Esophagus (tissue), 2 donors: ENCODE data around the gene PBOV1. TPM values are rescaled to one million over a fixed set of nuclear protein-coding genes. Genes with fewer than 3 reads are reported as not detected.

ENCODE experiments used
- H3K27ac ChIP-seq, 2 donors: one replicate each; pipeline ENCODE4 v1.5.1; 2013; ENCODE audit warnings: low read depth in 2 of 2, mild to moderate bottlenecking in 2 of 2, inconsistent platforms in 1 of 2, low read length in 1 of 2, moderate library complexity in 1 of 2
- H3K27me3 ChIP-seq, 2 donors: one replicate each; pipeline ENCODE4 v1.6.1; 2013; ENCODE audit warnings: low read length in 2 of 2, control low read depth in 1 of 2, mild to moderate bottlenecking in 1 of 2; ENCODE audit not compliant: insufficient read depth in 2 of 2, control insufficient read depth in 1 of 2
- H3K36me3 ChIP-seq, 2 donors: one replicate each; pipeline ENCODE4 v1.6.1; 2013; ENCODE audit warnings: low read length in 1 of 2; ENCODE audit not compliant: control insufficient read depth in 2 of 2, insufficient read depth in 2 of 2
- H3K4me1 ChIP-seq, 2 donors: one replicate each; pipeline ENCODE4 v1.6.1; 2013; ENCODE audit warnings: low read length in 1 of 2; ENCODE audit not compliant: control insufficient read depth in 2 of 2, insufficient read depth in 2 of 2
- H3K4me3 ChIP-seq, 2 donors: one replicate each; pipeline ENCODE4 v1.5.1; 2013; ENCODE audit warnings: low read length in 2 of 2, mild to moderate bottlenecking in 2 of 2, low read depth in 1 of 2, moderate library complexity in 1 of 2
- H3K9me3 ChIP-seq, 2 donors: one replicate each; pipeline ENCODE4 v1.6.1; 2013; ENCODE audit warnings: mild to moderate bottlenecking in 2 of 2, low read depth in 1 of 2, low read length in 1 of 2, moderate library complexity in 1 of 2; ENCODE audit not compliant: control insufficient read depth in 2 of 2, insufficient read depth in 1 of 2
- WGBS, 2 donors: extraction: QIAGEN DNeasy Blood & Tissue Kit; methylation state at CpG; one replicate each; pipeline ENCODE4 v1.1.7; 2013; 5-methylcytosine and 5-hydroxymethylcytosine counted together
- polyA plus RNA-seq, 2 donors: library from polyadenylated mRNA; stranded (reverse); fragments of 200-250 nt; gene quantifications; one replicate each; pipeline ENCODE4 v1.2.3, GENCODE V29; 2013
- donor health status: healthy with polysubstance abuse.
- donor health status: Bipolar disorder and iron deficiency.

Gene PBOV1
- polyA plus RNA-seq, 2 donors: not detected

DNA sequence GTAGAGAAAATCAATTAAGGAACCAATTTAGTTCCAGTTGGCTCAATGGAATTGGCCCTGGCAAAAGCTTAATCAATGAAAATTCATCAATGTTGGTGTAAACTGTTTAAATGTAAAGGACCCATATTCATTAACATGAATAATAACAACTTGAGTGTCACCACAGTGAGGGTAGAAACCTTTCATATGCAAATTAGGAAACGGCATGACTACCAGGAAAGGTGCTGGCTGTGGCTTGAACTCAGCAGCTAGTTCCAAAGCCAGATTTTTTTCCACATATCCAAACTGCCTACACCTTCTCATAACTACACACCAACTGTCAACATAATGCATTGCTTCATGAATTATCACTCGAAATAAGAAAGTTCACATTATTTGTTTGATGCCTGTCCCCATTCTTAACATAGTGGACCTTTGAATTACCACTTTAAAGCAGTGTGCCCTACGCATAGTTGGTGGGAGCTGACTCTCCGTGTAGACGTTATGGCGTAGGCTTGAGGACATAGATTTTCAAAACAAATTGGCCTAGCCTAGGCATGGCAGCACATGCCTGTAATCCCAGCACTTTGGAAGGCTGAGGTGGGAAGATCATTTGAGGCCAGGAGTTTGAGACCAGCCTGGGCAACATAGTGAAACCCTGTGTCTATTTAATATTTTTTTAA lies 19.7 kb downstream of the PBOV1 start:
- H3K4me1 ChIP-seq: no peaks in the 10 kb centered on the region
- no peak overlapping the region for H3K27ac ChIP-seq
- H3K4me3 ChIP-seq: no peak overlapping the region
- H3K9me3 ChIP-seq: no peaks in the 10 kb centered on the region
- no peaks in the 10 kb centered on the region for H3K36me3 ChIP-seq
- H3K27me3 ChIP-seq: no peaks in the 10 kb centered on the region
- 65 to 67% methylated on average over 6 of the region's 6 CpGs for WGBS, 2 donors

- Histone ChIP-seq H3K27me3 (no peaks in the 10 kb centered on the region), H3K36me3 (no peaks in the 10 kb centered on the region), H3K4me1 (no peaks in the 10 kb centered on the region), H3K9me3 (no peaks in the 10 kb centered on the region), H3K4me3 (no peak overlapping the region), H3K27ac (no peak overlapping the region)
- 93 to 95% methylated on average over 7 of the region's 7 CpGs for WGBS, 2 donors
These were observed 20.7 kb downstream of the PBOV1 start for GRCh38 chr6:138197570-138197969.

GRCh38 chr6:138196122-138196738 lies 22.1 kb downstream of the PBOV1 start:
- Histone ChIP-seq H3K27me3 (no peaks in the 10 kb centered on the region), H3K4me3 (no peak overlapping the region), H3K27ac (no peak overlapping the region), H3K9me3 (no peaks in the 10 kb centered on the region), H3K4me1 (no peaks in the 10 kb centered on the region), H3K36me3 (no peaks in the 10 kb centered on the region)
- 62 to 70% methylated on average over 3 of the region's 3 CpGs for WGBS, 2 donors

DNA sequence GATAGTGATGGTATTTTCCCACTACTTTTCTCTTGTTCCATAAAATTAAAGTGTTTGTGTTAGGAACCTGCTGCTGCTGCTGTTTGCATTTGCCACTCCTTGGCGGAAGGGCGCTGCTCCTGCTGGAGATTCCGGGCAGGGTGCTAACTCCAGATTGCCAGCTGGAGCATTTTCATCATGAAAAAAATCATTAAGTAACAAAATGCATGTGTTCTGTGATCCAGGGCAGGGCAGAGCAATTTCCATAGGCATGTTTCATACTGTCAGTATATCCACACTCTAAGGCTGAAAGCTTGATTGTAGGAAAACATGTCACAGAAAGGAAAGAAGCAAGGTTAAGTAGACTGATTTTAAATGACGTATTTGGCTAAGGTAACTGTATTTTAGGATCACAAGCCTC lies 24.0 kb downstream of the PBOV1 start:
- WGBS, 2 donors: 34 to 35% methylated on average over 4 of the region's 4 CpGs
- Histone ChIP-seq H3K36me3 (no peaks in the 10 kb centered on the region), H3K4me1 (no peaks in the 10 kb centered on the region), H3K27ac (no peak overlapping the region), H3K4me3 (no peak overlapping the region), H3K27me3 (no peaks in the 10 kb centered on the region), H3K9me3 (no peaks in the 10 kb centered on the region)

- Histone ChIP-seq H3K36me3 (no peaks in the 10 kb centered on the region), H3K27ac (no peak overlapping the region), H3K4me3 (no peak overlapping the region), H3K4me1 (no peaks in the 10 kb centered on the region), H3K27me3 (no peaks in the 10 kb centered on the region), H3K9me3 (no peaks in the 10 kb centered on the region)
- 29 to 34% methylated on average over 5 of the region's 5 CpGs for WGBS, 2 donors
These were observed 29.9 kb downstream of the PBOV1 start for GRCh38 chr6:138188278-138188941.

- WGBS, 2 donors: 88 to 95% methylated on average over 4 of the region's 4 CpGs
- Histone ChIP-seq H3K4me1 (no peaks in the 10 kb centered on the region), H3K4me3 (no peak overlapping the region), H3K27me3 (no peaks in the 10 kb centered on the region), H3K27ac (no peak overlapping the region), H3K36me3 (no peaks in the 10 kb centered on the region), H3K9me3 (no peaks in the 10 kb centered on the region)
These were observed 31.1 kb downstream of the PBOV1 start for GRCh38 chr6:138187156-138187555.

GRCh38 chr6:138184230-138184629 lies 34.1 kb downstream of the PBOV1 start:
- no peaks in the 10 kb centered on the region for H3K27me3 ChIP-seq
- H3K9me3 ChIP-seq: no peaks in the 10 kb centered on the region
- H3K4me1 ChIP-seq: no peaks in the 10 kb centered on the region
- H3K27ac ChIP-seq: no peak overlapping the region
- 81 to 83% methylated on average over 3 of the region's 3 CpGs for WGBS, 2 donors
- no peak overlapping the region for H3K4me3 ChIP-seq
- H3K36me3 ChIP-seq: no peaks in the 10 kb centered on the region

DNA sequence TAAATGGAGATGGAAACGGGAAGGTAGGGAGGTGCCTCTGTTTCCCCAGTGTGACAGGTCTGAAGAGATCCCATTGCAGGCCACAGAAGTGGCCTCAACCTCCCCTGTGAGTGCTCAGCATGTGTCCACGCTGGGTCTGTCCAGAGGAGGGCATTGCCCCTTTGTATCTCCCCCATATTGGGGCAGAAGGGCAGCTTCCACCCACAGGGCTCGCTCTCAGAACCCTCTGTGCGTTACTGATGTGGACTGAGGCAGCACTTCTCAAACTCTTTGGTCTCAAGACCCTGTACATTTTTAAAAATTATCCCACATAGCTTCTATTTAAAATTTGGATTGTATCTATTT lies 34.5 kb downstream of the PBOV1 start:
- Histone ChIP-seq H3K36me3 (no peaks in the 10 kb centered on the region), H3K27me3 (no peaks in the 10 kb centered on the region), H3K9me3 (no peaks in the 10 kb centered on the region), H3K27ac (no peak overlapping the region), H3K4me3 (no peak overlapping the region), H3K4me1 (no peaks in the 10 kb centered on the region)
- WGBS, 2 donors: 89 to 93% methylated on average over 4 of the region's 4 CpGs

DNA sequence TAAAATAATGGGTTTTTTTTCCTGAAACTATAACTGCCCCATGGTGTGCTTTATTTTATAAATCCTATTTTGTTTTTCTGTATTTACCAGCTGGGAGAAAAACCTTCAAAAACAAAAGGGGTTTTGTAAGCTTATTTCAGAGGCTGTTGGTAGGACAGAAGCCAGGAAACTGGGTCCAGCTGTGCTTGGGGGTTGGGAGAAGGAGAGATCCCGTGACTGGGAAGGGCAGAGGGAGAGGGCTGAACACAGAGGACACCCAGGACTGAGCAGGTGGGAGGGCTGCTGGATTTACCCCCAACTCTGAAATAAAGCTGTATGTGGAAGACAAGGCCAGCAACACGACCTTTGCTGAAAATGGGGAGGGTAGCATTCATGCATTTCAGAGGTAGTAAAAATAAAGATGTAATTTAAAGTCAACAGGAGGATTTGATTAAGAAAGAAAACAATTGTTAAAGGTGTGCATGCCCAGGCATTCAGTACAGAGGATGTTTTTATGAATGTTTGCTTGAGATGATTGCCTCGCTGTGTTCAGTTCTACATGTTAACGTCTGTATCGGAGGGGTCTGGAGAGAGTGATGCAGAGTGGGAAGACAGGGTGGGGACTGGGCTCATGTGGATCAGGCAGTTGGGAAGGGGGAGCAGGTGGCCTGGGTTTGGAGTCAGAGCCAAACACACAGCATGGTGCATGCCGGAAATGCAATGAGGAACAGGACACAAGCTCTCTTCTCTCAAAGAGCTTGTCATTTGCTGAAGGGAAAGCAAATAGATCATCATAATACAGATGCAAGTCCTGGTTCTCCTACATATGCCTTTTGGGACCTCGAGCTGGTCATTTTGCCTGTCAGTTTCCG lies 35.1 kb downstream of the PBOV1 start:
- Histone ChIP-seq H3K4me1 (no peaks in the 10 kb centered on the region), H3K36me3 (no peaks in the 10 kb centered on the region), H3K4me3 (no peak overlapping the region), H3K27ac (no peak overlapping the region), H3K27me3 (no peaks in the 10 kb centered on the region), H3K9me3 (peaks cover 0 to under 1% of the 10 kb centered on the region in 2 donors)
- WGBS, 2 donors: 69 to 77% methylated on average over 8 of the region's 8 CpGs
